Stimulated activated CD8-positive, alpha-beta memory T cell treated with anti-CD3 and anti-CD28 coated beads, Interleukin-15, amount 100 ng/mL, for 4 hours (primary cell): ENCODE data around the gene SEMA3A.
"Not testable (repeated sequence)": the region's sequence is repeated elsewhere in the genome, so short reads cannot be mapped to it uniquely, and the experiment has no call there.

Experiments used
- DNase-seq, 2 donors: peaks; one replicate each; pipeline ENCODE4 v3.0.0-alpha.2; 2020; ENCODE audit warnings: low read depth in 2 of 2

Gene SEMA3A

GRCh38 chr7:84154991-84155781, 39.4 kb downstream of the SEMA3A start:
- no peak for DNase-seq

DNA sequence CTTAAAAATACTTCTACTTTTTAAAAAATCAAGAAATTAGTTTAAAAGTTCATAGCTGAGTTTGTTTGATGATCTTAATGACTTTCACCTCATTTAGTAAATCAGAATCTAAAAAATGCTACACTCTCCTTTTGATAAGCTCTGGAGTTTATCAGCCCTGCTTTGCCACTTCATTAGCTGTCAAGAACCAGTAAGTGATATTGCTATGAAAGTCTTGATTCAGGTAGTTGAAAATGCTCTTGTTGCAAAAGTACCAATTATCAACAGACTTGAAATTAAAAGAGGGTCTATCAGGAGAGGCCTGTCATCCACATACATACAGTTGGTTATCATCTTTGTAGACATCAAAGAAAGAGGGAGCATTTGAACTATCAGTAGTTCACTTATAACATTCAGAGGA, 41.6 kb downstream of the SEMA3A start:
- DNase-seq: no peak

DNA sequence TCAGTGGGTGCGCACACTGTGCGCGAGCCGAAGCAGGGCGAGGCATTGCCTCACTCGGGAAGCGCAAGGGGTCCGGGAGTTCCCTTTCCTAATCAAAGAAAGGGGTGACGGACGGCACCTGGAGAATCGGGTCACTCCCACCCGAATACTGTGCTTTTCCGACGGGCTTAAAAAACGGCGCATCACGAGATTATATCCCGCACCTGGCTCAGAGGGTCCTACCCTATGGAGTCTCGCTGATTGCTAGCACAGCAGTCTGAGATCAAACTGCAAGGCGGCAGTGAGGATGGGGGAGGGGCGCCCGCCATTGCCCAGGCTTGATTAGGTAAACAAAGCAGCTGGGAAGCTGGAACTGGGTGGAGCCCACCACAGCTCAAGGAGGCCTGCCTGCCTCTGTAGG, 44.2 kb downstream of the SEMA3A start:
- DNase-seq: not testable (repeated sequence)

- DNase-seq: no peak
These were observed 45.0 kb downstream of the SEMA3A start for GRCh38 chr7:84149573-84149972.

GRCh38 chr7:84145892-84146291, 48.7 kb downstream of the SEMA3A start:
- no peak for DNase-seq

DNA sequence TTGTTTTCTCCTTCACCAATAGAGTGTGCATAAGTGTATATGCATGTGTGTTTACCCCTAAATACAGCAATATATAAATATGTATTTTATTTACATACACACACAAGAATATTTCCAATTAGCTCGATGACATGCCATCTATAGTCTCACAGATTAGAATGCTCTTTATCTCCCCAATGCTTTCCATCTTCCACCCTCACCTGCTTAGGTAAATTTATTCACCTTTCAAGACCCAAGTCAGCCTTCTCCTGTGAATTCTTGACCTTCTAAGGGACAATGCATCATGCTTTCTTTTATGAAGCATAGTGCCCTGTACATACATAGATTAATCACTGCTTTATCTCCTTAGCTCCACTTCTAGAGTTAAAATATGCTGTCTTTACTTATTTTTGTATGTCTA, 49.7 kb downstream of the SEMA3A start:
- DNase-seq: no peak

DNA sequence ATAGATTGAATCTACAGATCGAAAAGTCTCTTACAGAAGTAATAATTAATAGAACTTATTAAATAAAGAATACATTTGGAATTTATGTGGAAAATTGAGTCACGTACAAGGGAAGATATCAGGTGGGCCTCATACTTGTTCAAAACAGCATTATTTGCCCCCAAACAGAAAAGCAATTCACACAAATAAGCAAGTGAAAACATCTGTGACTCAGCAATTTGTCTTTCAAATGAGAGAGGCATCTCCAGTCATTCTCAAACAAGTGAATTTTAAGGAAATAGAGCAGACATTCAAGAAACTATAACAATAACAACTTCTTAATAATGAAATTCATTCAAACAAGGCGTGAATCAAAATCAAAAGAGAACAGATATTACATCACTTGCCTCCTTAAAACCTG, 50.1 kb downstream of the SEMA3A start:
- no peak for DNase-seq

DNA sequence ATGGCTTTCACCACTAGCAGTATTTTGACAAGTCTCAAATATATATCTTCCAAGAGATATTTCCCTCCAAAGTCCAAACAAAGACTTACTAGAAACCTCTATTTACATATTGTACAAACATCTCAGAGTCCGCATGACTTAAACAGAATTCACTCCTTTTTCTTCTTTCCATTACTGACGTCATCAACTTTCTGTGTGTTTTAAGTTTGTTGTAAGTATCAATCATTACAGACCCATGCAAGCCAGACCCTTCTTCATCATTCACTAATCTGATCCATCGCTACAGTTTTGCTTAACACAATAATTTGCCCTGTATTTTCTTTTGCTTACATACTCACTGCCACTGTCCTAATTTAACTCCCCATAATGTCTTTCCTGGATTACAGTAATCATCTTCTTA, 51.9 kb downstream of the SEMA3A start:
- no peak for DNase-seq

GRCh38 chr7:84139986-84140729, 54.4 kb downstream of the SEMA3A start:
- no peak for DNase-seq

DNA sequence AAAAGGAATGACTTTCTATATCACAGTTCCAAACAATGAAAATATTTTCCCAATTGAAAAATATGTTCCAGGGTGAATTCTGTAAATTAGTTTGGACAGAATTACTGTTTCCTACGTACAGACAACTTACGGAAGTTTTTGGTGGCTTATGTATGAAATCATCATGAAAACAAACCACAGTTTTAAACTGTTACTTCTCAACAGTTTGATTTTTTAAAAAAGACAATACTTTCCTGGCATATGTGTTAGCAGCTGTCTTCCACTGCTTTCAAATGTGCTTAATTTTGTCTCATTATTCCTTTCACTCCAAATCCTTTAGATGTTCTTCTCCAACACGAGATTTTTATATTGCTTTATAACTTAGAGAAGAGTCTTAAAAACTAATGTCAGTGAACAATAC, 56.2 kb downstream of the SEMA3A start:
- no peak for DNase-seq

DNA sequence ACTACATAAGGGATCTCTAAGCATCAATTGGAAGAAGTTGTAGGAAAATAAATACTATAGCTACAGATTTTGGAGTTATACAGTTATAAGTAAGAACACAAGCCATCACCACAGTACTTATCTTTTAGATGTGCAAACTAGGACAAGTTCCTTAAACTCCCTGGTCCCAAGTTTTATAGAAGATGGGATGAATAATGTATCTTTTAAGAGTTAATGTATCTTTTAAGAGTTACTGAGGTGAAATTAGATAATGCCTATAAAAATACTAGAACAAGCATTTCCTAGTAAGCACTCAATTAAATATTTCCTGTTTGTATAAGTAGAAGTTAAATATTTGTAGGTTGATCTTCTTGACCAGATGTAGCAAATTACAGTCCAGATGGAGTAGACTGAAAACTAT, 56.8 kb downstream of the SEMA3A start:
- no peak for DNase-seq

DNA sequence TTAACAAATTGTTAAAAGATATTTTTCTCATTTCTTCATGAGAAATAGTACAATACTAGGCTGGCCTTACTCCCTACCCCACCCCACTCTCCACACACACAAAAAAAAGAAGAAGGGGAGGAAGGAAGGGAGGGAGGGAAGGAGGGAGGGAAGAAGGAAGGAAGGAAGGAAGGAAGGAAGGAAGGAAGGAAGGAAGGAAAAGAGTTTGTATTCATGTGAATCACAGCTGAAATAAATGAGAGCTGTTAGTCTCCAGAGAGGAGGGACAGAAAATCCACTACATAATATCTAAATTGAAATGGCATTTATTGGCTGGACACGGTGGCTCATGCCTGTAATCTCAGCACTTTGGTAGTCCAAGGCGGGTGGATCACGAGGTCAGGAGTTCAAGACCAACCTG, 57.8 kb downstream of the SEMA3A start:
- DNase-seq: no peak

- DNase-seq: no peak
These were observed 58.3 kb downstream of the SEMA3A start for GRCh38 chr7:84136336-84136735.

DNA sequence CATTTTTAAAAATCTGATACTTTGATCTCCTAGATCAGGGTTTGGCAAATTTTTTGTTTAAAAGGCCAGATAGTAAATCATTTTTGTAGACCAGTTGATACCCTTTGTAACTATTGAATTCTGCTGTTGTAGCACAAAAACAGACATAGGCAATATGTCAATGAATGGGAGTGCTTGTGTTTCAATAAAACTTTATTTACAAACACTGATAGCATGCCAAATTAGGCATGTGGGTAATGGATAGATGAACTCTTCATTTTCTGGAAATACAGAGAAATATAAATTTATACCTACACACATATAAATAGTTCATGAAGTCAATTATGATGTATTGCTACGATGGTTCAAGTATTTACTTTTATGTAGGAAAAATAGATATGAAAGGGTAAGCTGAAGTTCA, 60.4 kb downstream of the SEMA3A start:
- no peak for DNase-seq

- DNase-seq: no peak
These were observed 68.9 kb downstream of the SEMA3A start for GRCh38 chr7:84125654-84126053.

DNA sequence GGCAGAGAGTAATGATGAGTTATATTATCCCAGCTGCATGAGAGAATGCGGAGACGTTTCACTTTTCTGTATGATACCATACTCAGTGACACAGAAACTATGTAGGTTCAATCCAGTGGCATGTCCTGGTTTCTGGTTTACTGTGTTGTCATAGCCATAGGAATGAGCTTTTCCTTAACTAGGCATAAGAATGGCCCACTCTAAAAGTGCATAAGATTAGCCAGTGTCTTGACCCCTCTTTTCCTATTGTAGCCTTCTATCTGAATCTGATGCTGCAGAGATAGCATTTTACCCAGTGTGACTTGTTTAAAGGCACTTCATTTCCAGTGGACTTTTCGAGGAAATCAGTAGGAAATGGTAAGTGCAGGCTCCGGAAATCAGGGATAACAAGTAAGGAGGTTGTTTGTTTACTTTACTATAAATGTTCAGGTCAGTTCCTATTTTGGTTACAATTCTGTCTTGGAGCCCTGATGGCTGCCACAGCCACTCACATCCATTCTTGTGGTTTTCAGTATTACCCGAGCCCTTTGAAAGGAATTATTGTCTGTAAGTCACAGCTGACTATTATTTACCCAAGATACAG, 70.5 kb downstream of the SEMA3A start:
- DNase-seq: no peak

GRCh38 chr7:84122582-84123360, 71.8 kb downstream of the SEMA3A start:
- DNase-seq: no peak

GRCh38 chr7:84117304-84117703, 77.3 kb downstream of the SEMA3A start:
- no peak for DNase-seq

DNA sequence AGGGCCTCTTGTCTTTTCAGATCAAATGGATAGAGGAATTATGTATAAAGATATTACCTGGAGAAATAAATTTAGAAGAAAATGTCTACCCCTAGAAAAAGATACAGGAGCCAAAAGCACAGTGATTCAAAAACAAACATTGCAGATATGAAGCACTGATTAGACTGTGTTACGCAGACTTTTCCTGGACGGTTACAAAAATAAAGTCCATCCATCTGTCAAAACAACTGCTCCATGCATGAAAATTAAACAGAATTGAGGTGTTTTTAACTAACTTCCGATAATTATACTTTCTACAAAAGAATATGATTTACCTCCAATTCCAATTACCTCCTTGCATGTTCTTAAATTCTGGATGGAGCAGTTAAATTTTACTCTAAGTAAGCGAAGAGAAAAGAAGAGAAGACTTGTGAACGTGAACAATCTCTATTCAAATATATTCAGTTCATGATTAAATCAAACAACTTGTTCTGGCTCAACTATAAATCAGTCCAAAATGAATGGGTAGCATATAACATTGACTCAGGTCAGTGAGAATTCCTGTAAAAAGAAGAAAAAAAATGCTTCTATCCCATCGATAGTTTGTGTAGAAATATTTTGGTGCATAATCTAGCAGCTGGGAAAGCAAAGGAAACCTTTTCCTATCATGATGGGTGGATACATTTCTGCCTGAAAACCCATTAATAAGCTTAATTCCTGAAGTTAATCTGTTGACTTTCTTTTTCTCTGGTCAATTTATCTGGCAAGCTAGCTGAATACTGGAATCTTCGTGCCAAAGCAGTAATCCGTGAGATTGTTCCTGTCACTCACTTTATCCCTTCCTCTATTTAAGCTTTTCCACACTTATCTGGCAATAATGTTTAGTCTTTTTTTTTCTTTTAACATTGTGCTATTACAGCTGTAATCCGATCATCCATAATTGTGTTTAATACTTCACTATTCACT, 80.4 kb downstream of the SEMA3A start:
- no peak for DNase-seq

- no peak for DNase-seq
These were observed 81.3 kb downstream of the SEMA3A start for GRCh38 chr7:84113286-84113685.

DNA sequence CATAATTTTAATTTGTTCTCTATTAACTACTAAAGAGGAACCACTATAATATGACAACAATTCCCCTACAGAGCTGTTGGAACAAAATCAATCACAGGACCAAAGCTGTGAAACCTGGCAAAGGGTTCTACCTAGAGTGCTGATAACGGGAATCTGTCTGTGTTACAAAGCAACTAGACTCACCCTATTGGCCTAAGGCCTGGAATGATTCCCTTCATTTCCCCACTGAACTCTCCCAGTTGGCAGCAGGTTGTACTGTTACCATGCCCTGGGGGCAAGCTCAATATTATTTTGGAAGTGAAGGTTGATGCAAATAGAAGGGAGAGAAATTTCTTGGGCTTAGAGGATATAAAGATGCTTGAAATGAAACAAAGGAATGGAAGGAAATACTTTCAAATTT, 81.8 kb downstream of the SEMA3A start:
- DNase-seq: no peak
